Stimulated activated CD4-positive, alpha-beta T cell treated with anti-CD3 and anti-CD28 coated beads, TNF-alpha, amount 100 ng/mL, for 1 hour (primary cell): ENCODE data around the gene SLC9A5.
A peak's percentile ranks its signal among the peaks of the same experiment; 100 is the strongest.

Experiments
- DNase-seq, 3 donors: peaks; one replicate each; pipeline ENCODE4 v3.0.0-alpha.2; 2020; ENCODE audit warnings: low read depth in 3 of 3, low spot score in 1 of 3

Gene SLC9A5

DNA sequence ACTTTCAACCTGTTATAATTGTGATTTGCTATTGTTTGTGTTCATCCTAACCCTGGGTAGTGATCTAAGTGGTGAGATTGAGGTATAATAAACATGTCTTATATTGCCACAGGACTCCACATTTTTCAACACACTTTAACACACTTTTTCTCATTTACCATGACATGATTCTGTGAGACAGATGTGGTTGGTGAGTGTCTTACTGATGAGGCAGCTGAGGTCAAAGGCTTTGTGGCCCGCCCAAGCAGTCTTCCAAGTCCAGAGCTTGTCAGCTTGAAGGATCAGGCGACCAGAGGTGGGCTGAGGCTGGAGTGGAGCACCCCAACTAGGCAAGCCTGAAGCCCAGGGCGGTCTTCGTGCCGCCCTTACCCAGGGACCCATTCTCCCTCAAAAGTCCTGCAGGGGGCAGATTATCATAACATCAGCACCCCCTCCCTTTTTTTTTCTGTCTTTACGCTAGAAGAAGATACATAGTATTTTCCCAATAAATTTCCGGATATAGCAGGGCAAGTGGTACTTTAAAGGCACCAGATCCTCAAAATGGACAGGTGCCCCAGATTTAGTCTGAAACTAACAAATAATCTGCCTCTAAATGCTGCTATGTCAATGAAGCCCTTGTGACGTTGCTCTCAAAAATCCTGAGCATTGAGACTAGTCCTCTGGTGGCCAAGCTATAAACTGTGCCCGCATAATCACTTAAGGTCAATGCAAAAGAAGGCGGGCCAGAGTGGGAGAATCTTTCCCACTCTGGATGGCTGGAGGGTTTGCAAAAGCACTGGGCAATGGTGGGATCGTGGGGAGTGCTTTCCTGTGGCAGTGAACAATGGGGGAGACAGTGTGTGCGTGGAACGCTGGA is 56.7 kb downstream of the SLC9A5 start:
- DNase-seq, result no peak

DNA sequence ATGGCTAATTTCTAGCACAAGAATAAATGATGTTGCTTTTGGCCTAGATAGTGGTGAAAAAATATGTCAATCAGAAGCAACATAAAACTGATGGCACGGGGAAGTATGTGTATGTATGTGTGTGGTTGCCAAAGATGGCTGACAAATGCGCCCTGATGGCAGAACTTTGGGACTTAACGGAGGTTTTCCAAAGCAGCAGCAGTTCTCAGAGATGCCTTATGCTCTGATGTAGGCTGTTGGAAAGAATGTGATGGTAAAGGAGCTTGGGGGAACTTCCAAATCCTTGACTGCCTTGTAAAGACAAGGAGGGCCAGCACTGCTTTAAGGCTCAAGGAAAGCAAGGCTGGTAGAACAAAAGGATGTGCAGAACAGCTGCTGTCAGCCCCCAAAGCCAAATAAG is 61.8 kb downstream of the SLC9A5 start:
- no peak for DNase-seq

DNA sequence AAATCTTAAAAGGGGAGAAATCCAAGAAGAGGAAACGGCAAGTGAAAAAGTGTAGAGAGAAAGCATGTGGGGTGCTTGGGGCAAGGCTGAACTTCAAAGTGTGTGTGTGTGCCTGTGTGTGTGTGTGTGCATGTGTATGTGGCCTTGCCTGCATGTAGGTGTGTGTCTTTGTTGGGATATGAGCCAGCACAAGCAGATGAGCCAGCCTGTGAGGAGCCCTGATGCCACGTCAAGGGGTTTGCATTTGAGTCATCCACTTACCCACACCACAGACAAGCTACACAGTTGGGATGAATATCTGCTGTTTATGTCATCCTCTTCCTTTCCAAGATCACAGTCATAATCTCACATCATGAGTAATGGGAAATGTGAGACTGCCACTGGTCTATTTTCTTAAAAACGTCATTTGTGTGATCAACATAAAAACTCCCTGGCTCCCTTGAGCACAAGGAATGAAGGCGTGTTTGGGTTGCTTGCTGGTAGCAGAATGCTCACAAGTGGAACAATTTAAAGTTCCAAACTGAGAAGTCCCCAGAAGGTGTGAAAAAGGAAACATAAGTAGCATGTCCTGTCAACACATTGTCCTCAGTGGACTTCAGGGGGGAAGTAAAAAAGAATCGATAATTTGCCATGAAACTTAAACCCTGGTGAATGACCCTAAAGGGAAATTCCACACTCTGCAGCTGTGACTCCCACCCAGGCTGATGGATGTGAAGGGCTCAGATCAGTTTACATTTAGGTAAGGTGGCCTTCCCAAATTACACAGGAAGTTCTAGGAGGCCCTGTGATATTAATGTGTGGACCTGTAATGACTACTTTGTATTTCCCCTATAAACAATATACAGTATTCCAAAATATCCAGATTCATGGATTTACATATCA is 63.1 kb downstream of the SLC9A5 start:
- DNase-seq, result peak in 2 of 3 donors; percentile 11 to 62

DNA sequence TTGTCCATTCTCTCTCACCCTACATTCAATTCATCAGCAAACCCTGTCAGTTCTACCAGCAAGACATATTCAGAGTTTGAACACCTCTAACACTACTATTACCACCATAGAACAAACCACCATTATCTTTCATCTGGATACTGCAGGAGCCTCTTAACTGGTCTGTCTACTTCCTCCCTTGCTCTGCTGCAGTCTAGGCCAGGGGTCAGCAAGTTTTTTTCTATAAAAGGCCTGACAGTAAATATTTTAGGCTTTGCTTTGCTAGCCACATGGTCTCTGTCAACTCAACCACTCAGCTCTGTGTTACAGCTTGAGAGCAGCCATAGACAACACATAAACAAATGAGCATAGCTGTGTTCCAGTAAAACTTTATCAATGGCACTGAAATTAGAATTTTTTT is 63.9 kb downstream of the SLC9A5 start:
- no peak for DNase-seq

DNA sequence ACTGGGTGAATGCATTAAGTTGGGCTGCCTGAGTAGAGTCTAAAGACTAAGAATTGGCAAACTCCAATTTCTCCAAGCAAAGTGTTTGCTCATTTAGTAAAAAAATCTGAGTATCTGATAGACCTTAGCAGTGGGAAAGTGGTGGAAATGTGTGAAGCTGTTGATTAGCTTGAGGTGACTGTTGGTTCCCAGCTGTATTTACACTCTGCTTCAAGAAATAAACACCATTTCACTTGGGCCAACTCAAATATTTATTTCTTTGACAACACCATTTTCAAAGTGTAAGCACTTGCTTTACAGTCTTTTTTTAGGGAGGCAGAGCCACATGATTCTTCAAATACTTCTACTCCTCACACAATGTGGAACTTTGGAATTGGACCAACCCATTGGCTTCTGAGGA is 69.1 kb downstream of the SLC9A5 start:
- DNase-seq, result no peak
